ENCODE measurements around the gene SCYGR2. TPM values are rescaled to one million over a fixed set of nuclear protein-coding genes. Genes with fewer than 3 reads are reported as not detected.

SCYGR2 gene
- total RNA-seq, 1 donor from 2014 or later, result not detected

DNA sequence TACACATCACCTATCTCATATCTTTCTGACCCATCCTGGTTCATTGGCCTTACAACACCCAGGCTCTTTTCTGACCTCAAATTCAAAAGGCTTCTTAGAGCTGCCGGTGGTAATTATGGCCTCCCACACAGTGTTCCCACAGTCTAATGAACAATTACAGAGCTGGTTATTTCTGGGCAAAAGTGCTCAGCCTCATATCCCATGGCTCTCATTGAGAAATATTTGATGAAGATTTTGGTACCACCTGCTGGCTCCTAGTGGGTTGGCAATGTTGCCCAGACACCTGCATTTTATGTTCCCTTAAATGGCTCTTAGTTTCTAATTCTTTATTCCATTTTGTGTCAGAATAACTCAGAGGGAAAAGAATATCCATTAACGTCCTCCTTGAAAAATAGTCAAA, 20.1 kb upstream of the SCYGR2 start:
- no peak for DNase-seq (ENCODE audit: extremely low spot score in 2 of 2)
- intact Hi-C loops (cut with DNase I), result no loop called here
- Histone ChIP-seq H3K27me3 (no peaks in the 10 kb centered on the region), H3K4me3 (no peak overlapping the region), H3K9me3 (no peaks in the 10 kb centered on the region), H3K27ac (no peak overlapping the region), H3K4me1 (no peaks in the 10 kb centered on the region), H3K36me3 (no peaks in the 10 kb centered on the region)
- TF ChIP-seq, protein P1, sequence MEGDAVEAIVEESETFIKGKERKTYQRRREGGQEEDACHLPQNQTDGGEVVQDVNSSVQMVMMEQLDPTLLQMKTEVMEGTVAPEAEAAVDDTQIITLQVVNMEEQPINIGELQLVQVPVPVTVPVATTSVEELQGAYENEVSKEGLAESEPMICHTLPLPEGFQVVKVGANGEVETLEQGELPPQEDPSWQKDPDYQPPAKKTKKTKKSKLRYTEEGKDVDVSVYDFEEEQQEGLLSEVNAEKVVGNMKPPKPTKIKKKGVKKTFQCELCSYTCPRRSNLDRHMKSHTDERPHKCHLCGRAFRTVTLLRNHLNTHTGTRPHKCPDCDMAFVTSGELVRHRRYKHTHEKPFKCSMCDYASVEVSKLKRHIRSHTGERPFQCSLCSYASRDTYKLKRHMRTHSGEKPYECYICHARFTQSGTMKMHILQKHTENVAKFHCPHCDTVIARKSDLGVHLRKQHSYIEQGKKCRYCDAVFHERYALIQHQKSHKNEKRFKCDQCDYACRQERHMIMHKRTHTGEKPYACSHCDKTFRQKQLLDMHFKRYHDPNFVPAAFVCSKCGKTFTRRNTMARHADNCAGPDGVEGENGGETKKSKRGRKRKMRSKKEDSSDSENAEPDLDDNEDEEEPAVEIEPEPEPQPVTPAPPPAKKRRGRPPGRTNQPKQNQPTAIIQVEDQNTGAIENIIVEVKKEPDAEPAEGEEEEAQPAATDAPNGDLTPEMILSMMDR (IDR thresholded peaks at IDR 0.05), result no peak

DNA sequence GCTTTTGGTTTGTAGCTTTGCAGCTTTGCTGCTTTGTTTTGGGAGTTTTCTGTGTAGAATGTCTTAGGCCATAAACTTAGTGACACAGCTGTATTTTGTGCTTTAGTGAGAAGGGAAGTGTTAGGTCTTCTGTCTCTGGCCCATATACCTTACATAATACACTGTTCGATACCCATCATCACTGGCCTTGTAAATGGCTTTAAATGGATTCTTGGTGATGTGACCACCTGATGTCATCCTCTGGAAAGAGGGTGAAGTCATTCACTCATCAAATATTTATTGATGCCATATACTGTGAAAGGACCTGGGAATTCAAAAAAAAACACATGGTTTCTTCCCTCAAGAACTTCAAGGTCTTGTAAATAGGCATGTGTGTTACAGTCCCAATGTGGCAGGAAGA, 18.9 kb upstream of the SCYGR2 start:
- TF ChIP-seq POLR2AphosphoS5 (IDR thresholded peaks at IDR 0.05; ENCODE audit: insufficient read depth in 1 of 2, low read depth in 1 of 2) (no peak), POLR2A (IDR thresholded peaks at IDR 0.05) (no peak)
- TF ChIP-seq, protein P1 (IDR thresholded peaks at IDR 0.05), result no peak
- H3K27ac ChIP-seq, result no peak overlapping the region
- no peaks in the 10 kb centered on the region for H3K4me1 ChIP-seq
- no peak overlapping the region for H3K4me3 ChIP-seq
- DNase-seq (ENCODE audit: extremely low spot score in 2 of 2), result no peak
- no peaks in the 10 kb centered on the region for H3K36me3 ChIP-seq
- intact Hi-C loops (cut with DNase I), result no loop called here
- H3K27me3 ChIP-seq, result no peaks in the 10 kb centered on the region
- H3K9me3 ChIP-seq, result no peaks in the 10 kb centered on the region

DNA sequence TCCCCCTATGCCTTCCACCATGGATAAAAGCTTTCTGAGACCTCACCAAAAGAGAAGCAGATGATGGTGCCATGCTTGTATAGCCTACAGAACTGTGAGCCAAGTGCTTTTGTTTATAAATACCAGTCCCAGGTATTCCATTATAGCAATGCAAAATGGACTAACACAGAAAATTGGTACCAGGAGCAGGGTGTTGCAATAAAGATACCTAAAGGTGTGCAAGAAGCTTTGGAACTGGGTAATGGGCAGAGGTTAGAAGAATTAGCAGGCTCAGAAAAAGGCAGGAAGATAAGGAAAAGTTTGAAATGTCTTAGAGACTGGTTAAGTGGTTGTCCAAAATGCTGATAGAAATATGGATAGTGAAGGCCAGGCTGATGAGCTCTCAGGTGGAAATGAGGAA, 16.3 kb upstream of the SCYGR2 start:
- Histone ChIP-seq H3K27me3 (no peaks in the 10 kb centered on the region), H3K4me3 (no peak overlapping the region), H3K4me1 (no peaks in the 10 kb centered on the region), H3K27ac (no peak overlapping the region), H3K9me3 (no peaks in the 10 kb centered on the region), H3K36me3 (no peaks in the 10 kb centered on the region)
- no peak for DNase-seq (ENCODE audit: extremely low spot score in 2 of 2)
- TF ChIP-seq POLR2AphosphoS5 (IDR thresholded peaks at IDR 0.05; ENCODE audit: insufficient read depth in 1 of 2, low read depth in 1 of 2) (no peak), POLR2A (IDR thresholded peaks at IDR 0.05) (no peak)
- TF ChIP-seq, protein P1 (IDR thresholded peaks at IDR 0.05), result no peak
- intact Hi-C loops (cut with DNase I), result no loop called here

DNA sequence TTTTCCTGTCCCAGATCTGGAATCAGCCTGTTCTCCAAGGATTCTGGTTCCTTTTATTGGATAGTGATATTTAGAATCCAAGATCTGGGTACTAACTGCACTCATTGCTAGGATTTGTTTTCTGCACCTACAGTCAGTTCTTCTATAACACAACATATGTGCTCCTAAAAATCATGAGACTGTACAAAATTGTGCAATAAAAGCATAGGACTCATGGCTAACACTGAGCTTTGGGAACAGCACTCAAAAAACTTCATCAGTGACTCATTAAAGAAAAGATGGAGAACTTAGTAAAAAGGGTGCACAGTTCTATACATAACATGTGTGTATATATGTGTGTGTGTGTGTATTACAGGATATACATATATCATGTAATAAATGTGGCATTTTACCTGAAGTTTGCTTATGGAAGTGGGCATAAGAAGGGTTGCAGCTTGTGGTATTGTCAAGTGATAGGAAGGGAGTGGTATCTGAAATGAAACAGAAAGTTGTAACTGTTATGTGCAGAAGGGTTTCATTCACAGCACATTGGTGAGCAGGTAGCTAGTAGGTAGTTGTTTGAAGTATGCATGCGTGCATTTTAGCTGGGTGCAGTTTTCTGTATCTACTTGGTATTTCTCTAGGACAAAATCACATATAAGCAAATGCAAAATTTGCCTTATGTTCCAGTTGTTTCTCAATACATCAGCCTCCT, 5.9 kb upstream of the SCYGR2 start:
- intact Hi-C loops (cut with DNase I), result no loop called here
- H3K36me3 ChIP-seq, result no peaks in the 10 kb centered on the region
- no peak overlapping the region for H3K27ac ChIP-seq
- H3K9me3 ChIP-seq, result no peaks in the 10 kb centered on the region
- no peaks in the 10 kb centered on the region for H3K4me1 ChIP-seq
- no peak overlapping the region for H3K4me3 ChIP-seq
- TF ChIP-seq POLR2A (IDR thresholded peaks at IDR 0.05) (no peak), POLR2AphosphoS5 (IDR thresholded peaks at IDR 0.05; ENCODE audit: insufficient read depth in 1 of 2, low read depth in 1 of 2) (no peak)
- TF ChIP-seq, protein P1 (IDR thresholded peaks at IDR 0.05), result no peak
- H3K27me3 ChIP-seq, result no peaks in the 10 kb centered on the region
- no peak for DNase-seq (ENCODE audit: extremely low spot score in 2 of 2)

DNA sequence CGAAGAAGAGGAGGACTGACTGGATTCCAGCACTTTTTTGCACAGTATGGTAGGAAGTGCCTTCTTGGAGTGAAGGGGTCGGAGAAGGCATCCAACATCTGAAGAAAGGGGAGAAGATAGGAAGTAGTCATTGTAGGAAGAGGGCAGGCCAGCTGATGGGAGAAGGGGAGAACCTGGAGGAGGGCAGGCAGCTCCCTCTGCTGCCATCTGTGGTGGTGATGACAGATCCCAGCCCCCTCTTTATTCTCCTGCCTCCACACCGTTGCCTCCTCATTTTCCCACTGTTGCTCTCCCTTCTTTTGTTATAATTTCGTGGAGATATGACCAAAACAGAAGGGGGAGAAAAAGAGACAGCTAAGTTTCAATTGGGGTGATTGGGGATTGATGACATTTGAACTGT, 2.9 kb upstream of the SCYGR2 start:
- TF ChIP-seq POLR2A (IDR thresholded peaks at IDR 0.05), result no peak
- TF ChIP-seq, protein P1 (IDR thresholded peaks at IDR 0.05), result no peak
- no peak for TF ChIP-seq POLR2AphosphoS5 (IDR thresholded peaks at IDR 0.05; ENCODE audit: insufficient read depth in 1 of 2, low read depth in 1 of 2)
- H3K27ac ChIP-seq, result no peak overlapping the region
- H3K4me1 ChIP-seq, result no peaks in the 10 kb centered on the region
- no peaks in the 10 kb centered on the region for H3K27me3 ChIP-seq
- no peaks in the 10 kb centered on the region for H3K36me3 ChIP-seq
- H3K9me3 ChIP-seq, result no peaks in the 10 kb centered on the region
- no peak overlapping the region for H3K4me3 ChIP-seq
- intact Hi-C loops (cut with DNase I), result no loop called here
- DNase-seq (ENCODE audit: extremely low spot score in 2 of 2), result no peak

All from vagina (tissue), 2 donors.